Mesodermal cell (in vitro differentiated cells): ENCODE measurements around the gene CSNK1A1.
"Not testable (repeated sequence)": the region's sequence is repeated elsewhere in the genome, so short reads cannot be mapped to it uniquely, and the experiment has no call there.

Source experiments
- H3K27ac ChIP-seq: 2 replicates; pipeline ENCODE4 v1.7.0; 2013; ENCODE audit warnings: mild to moderate bottlenecking, low read depth, low read length, moderate library complexity; ENCODE audit not compliant: severe bottlenecking
- H3K36me3 ChIP-seq: 2 replicates; pipeline ENCODE4 v1.7.1; 2013; ENCODE audit warnings: mild to moderate bottlenecking, low read length, moderate library complexity; ENCODE audit not compliant: control insufficient read depth, insufficient read depth
- H3K4me1 ChIP-seq: one replicate; pipeline ENCODE4 v1.7.1; 2013; ENCODE audit warnings: mild to moderate bottlenecking, low read length; ENCODE audit not compliant: insufficient read depth, control insufficient read depth, poor library complexity, severe bottlenecking
- H3K4me3 ChIP-seq: 2 replicates; pipeline ENCODE4 v1.7.0; 2013; ENCODE audit warnings: low read length, control low read depth, mild to moderate bottlenecking; ENCODE audit not compliant: insufficient read depth, poor library complexity, severe bottlenecking; ENCODE audit errors: extremely low read depth
- H3K9me3 ChIP-seq: 2 replicates; pipeline ENCODE4 v1.7.1; 2013; ENCODE audit warnings: mild to moderate bottlenecking, low read length, moderate library complexity; ENCODE audit not compliant: control insufficient read depth
- WGBS, 2 experiments: methylation state at CpG; one replicate each; pipeline ENCODE4 v1.1.5; 2013; ENCODE audit warnings: missing lambda C conversion rate in 2 of 2; ENCODE audit not compliant: insufficient coverage in 2 of 2; 5-methylcytosine and 5-hydroxymethylcytosine counted together

The CSNK1A1 gene

DNA sequence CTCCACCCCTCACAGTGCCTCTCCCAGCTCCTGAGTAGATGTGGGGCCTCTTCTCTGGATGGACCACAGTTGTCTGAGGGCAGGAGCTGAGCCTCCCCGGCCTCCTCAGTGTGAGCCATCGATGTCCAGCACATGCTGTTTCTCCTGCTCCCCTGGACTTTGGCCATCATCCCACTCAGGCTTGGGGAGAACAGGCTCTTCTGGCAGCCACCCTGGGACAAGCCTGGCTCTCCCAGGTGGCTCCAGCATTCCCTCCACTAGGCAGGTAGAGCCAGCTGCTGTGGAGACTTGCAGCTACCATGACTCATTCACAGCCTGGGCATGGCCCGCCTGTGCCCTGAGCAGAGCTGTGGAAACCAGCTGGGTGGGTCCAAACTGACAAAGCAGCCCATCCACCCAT lies 77.0 kb downstream of the CSNK1A1 start:
- 100% methylated on average over 2 to 3 of the region's 3 CpGs for WGBS, 2 experiments
- Histone ChIP-seq H3K36me3 (no peaks in the 10 kb centered on the region), H3K9me3 (no peaks in the 10 kb centered on the region), H3K4me3 (no peak overlapping the region), H3K27ac (no peak overlapping the region), H3K4me1 (peaks cover 19% of the 10 kb centered on the region)

DNA sequence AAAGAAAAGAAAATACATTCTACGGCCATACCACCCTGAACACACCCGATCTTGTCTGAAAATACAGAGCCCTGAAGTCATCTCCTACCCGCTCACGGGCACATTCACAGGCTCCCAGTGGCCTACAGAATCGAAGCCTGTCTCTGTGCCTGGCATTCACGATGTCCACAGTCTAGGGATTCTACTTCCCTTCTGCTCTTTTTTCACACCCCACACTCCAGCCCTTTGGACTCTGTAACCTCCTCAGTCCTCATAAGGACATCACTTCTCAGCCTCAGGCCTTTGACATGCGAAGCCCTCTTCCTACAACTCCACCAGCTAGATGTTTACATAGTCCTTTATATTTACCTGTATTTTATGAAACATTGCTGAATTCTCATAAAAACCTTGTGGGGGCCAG lies 77.8 kb downstream of the CSNK1A1 start:
- Histone ChIP-seq H3K36me3 (no peaks in the 10 kb centered on the region), H3K4me3 (no peak overlapping the region), H3K27ac (no peak overlapping the region), H3K4me1 (peaks cover 19% of the 10 kb centered on the region), H3K9me3 (no peaks in the 10 kb centered on the region)
- 98 to 100% methylated on average over 4 to 5 of the region's 7 CpGs for WGBS, 2 experiments

- Histone ChIP-seq H3K36me3 (no peaks in the 10 kb centered on the region), H3K9me3 (no peaks in the 10 kb centered on the region), H3K4me1 (peaks cover 19% of the 10 kb centered on the region), H3K4me3 (no peak overlapping the region), H3K27ac (no peak overlapping the region)
- 90 to 91% methylated on average over 7 of the region's 7 CpGs for WGBS, 2 experiments
Observed at GRCh38 chr5:149472399-149472798, 78.8 kb downstream of the CSNK1A1 start.

DNA sequence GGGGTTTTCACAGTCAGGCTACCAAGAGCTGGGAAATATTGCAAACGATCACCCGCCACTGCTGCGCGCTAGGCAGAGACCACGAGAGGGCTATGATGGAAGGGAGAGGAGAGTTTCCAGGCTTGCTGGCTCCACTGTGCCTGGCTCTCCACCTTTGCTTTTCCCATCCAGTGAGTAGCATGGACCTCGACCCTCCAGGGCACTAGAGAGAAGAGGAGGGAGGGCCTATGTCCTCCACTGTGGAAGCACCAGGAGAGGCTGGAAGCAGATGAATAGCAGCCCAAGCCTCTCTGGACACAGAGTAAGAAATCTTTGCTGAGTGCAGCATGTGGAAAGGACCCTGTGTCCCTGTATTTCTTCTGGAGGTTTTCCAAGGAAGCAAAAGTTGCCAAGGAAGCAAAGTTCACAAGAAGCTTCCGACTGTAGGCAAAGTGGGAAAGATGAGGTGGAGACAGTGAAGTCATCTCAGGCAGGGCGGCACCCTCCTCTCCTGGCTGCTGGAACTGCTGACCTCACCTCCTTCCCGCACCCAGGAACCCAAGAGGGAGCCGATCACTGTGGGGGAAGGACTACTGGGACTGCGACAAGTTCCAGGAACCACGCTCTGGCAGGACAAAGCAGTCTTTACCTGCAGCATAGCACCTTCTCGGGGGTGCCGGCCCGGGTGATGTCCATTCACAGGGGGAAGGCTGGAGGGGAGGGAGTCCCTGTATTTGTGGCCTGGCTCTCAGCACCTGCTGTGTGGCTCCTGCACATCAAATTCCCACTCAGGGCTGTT lies 79.6 kb downstream of the CSNK1A1 start:
- no peaks in the 10 kb centered on the region for H3K9me3 ChIP-seq
- H3K36me3 ChIP-seq: no peaks in the 10 kb centered on the region
- WGBS, 2 experiments: 75 to 77% methylated on average over 4 to 6 of the region's 15 CpGs
- H3K4me3 ChIP-seq: no peak overlapping the region
- H3K4me1 ChIP-seq: peaks cover 19% of the 10 kb centered on the region
- no peak overlapping the region for H3K27ac ChIP-seq

- WGBS, 2 experiments: 93 to 97% methylated on average over 6 of the region's 6 CpGs
Observed at GRCh38 chr5:149470942-149471341, 80.3 kb downstream of the CSNK1A1 start.

GRCh38 chr5:149466457-149466972 lies 84.7 kb downstream of the CSNK1A1 start:
- 77% methylated on average over 17 of the region's 17 CpGs for WGBS, 2 experiments
- Histone ChIP-seq H3K4me1 (peaks cover 30% of the 10 kb centered on the region), H3K9me3 (no peaks in the 10 kb centered on the region), H3K36me3 (no peaks in the 10 kb centered on the region), H3K4me3 (no peak overlapping the region), H3K27ac (peak overlapping the region; percentile 33)

More at GRCh38 chr5:149470942-149471341, 80.3 kb downstream of the CSNK1A1 start:
- Histone ChIP-seq H3K4me3 (no peak overlapping the region), H3K27ac (no peak overlapping the region), H3K36me3 (no peaks in the 10 kb centered on the region), H3K9me3 (no peaks in the 10 kb centered on the region), H3K4me1 (peaks cover 25% of the 10 kb centered on the region)

DNA sequence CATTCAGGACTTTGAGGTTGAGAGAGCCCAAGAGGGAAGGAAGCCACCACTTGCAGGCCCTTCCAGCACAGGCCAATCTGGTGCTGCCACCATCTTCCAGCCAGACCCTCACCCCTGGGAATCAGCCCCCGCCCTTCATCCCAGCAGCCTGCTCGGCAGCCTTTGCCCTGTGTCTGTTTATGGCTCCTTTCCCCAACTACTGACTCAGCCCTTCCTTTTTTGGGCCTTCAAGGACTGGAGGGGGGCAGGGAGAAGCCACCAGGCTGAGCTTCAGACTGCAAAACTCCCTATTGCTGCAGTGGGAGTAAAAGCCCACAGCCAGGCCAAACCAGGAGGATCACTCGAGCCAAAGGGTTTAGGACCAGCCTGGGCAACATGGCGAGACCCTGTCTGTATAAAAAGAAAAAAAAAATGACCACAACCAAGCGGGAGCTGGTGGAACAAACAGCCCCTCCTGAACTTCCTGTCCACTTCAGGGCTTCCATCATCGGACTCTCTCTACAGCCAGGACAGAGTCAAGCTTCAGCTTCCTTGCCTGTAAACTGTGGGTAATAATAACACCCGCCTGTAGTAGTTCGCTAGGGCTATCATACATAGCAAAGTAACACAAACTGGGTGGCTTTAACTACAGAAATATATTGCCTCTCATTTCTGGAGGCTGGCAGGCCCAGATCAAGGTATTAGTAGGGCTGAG lies 86.3 kb downstream of the CSNK1A1 start:
- Histone ChIP-seq H3K36me3 (no peaks in the 10 kb centered on the region), H3K4me3 (no peak overlapping the region), H3K9me3 (no peaks in the 10 kb centered on the region), H3K4me1 (peaks cover 25% of the 10 kb centered on the region), H3K27ac (peak overlapping the region; percentile 78)
- WGBS, 2 experiments: 76 to 81% methylated on average over 6 of the region's 8 CpGs

DNA sequence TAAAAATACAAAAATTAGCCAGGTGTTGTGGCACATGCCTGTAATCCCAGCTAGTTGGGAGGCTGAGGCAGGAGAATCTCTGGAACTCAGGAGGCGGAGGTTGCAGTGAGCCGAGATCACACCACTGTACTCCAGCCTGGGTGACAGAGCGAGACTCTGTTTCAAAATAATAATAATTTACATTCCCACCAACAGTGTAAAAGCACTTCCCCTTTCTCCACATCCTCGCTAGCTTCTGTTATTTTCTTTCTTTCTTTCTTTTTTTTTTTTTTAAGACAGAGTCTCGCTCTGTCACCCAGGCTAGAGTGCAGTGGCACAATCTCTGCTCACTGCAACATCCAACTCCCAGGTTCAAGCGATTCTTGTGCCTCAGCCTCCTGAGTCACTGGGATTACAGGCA lies 89.3 kb downstream of the CSNK1A1 start:
- H3K36me3 ChIP-seq, H3K4me3 ChIP-seq, H3K27ac ChIP-seq, H3K9me3 ChIP-seq: not testable (repeated sequence)
- H3K4me1 ChIP-seq: peaks cover 33% of the 10 kb centered on the region
- WGBS, 2 experiments: 89 to 93% methylated on average over 3 to 4 of the region's 6 CpGs

DNA sequence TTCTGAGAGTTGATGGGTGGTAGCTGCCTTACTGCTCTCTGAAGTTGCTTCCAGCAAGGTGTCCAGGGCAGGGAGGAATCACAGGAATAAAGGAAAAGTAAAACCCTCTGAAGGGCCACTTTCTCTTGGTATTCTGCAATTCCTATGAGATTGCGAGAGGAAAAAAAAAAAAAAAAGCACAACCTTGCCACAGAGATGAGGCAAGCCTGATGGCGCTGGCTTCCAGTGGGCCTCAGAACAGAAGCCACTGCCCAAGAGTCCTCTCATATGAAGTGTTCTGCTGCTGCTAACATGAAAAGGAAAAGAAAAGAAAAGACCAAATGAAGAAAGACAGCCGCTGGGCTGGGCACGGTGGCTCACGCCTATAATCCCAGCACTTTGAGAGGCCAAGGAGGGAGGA lies 91.3 kb downstream of the CSNK1A1 start:
- WGBS, 2 experiments: 83 to 87% methylated on average over 4 to 5 of the region's 5 CpGs

GRCh38 chr5:149457393-149457763 lies 93.9 kb downstream of the CSNK1A1 start:
- 100% methylated on average over 4 to 5 of the region's 5 CpGs for WGBS, 2 experiments
- peaks cover 46% of the 10 kb centered on the region for H3K4me1 ChIP-seq
- H3K4me3 ChIP-seq: no peak overlapping the region
- H3K27ac ChIP-seq: peak overlapping the region; percentile 90
- no peaks in the 10 kb centered on the region for H3K36me3 ChIP-seq
- H3K9me3 ChIP-seq: no peaks in the 10 kb centered on the region

More for the DNA sequence above, 91.3 kb downstream of the CSNK1A1 start:
- no peak overlapping the region for H3K27ac ChIP-seq
- no peaks in the 10 kb centered on the region for H3K36me3 ChIP-seq
- peaks cover 40% of the 10 kb centered on the region for H3K4me1 ChIP-seq
- no peaks in the 10 kb centered on the region for H3K9me3 ChIP-seq
- no peak overlapping the region for H3K4me3 ChIP-seq
